OCI-LY1 (cell line): ENCODE results near the gene FAM107B.

Experiments
- CTCF ChIP-seq: fragments of 200-600 bp; sonication (generic), shearing (Covaris generic); IDR thresholded peaks from 2 replicates; pipeline ENCODE4 v1.5.1; 2017; ENCODE audit warnings: mild to moderate bottlenecking, antibody characterized with exemption, low read length, moderate library complexity, mixed read lengths
- EZH2 ChIP-seq: fragments of 200-600 bp; sonication (generic), shearing (Covaris generic); IDR thresholded peaks from 2 replicates; pipeline ENCODE4 v1.8.0; 2017; ENCODE audit warnings: borderline replicate concordance, mixed run types, mild to moderate bottlenecking, antibody characterized with exemption, low read length, moderate library complexity, mixed read lengths

- no peak for TF ChIP-seq CTCF
- TF ChIP-seq EZH2, result no peak
Measured at GRCh38 chr10:14803827-14804226, 29.1 kb upstream of the FAM107B start.
